Right ventricle myocardium inferior (tissue), 1 donor: ENCODE measurements around the gene MYBPH. TPM values are rescaled to one million over a fixed set of nuclear protein-coding genes. Genes with fewer than 3 reads are reported as not detected.

Source experiments
- ATAC-seq: fragments of 200-7000 bp; cut with Tn5 transposase; one replicate; pipeline ENCODE4 v1.9.1; 2020; ENCODE audit warnings: mild to moderate bottlenecking, moderate library complexity
- DNase-seq: peaks from one replicate; pipeline ENCODE4 v3.0.0; 2021; ENCODE audit errors: missing footprints
- intact Hi-C: fragments of 100-400 bp; cut with DNase I; formaldehyde crosslinking; loops from one replicate; pipeline ENCODE4 v1.11.0; 2022
- total RNA-seq: library from RNA; stranded (reverse); fragmentation: NEBNext Ultra II Directional; extraction: Animal tissue kit (Norgen Biotek cat#: 25700); gene quantifications from one replicate; pipeline ENCODE4 v1.2.1, GENCODE V29; 2021
- donor health status: DM: no; HTN: yes; CAD: no; lungs with severe emphysema.

MYBPH gene
- total RNA-seq, 1 donor from 2014 or later = not detected

GRCh38 chr1:203126151-203126865 is 49.3 kb downstream of the MYBPH start:
- intact Hi-C loops = loop anchor here (5.0 kb wide), 1 partner anchor 89 kb away; no protein-coding TSS in a partner anchor
- ATAC-seq (no peak), DNase-seq (no peak)

GRCh38 chr1:203124546-203125317 is 50.9 kb downstream of the MYBPH start:
- DNase-seq = no peak
- intact Hi-C loops = loop anchor here (5.0 kb wide), 1 partner anchor 87 kb away; no protein-coding TSS in a partner anchor
- no peak for ATAC-seq

- DNase-seq = no peak
- no peak for ATAC-seq
- intact Hi-C loops = no loop called here
Measured at GRCh38 chr1:203124011-203124410, 51.6 kb downstream of the MYBPH start.

- intact Hi-C loops = no loop called here
- ATAC-seq (no peak), DNase-seq (no peak)
Measured at GRCh38 chr1:203122159-203122558, 53.5 kb downstream of the MYBPH start.

GRCh38 chr1:203121186-203122015 is 54.2 kb downstream of the MYBPH start:
- DNase-seq (no peak), ATAC-seq (no peak)
- intact Hi-C loops = no loop called here

GRCh38 chr1:203120325-203121153 is 55.1 kb downstream of the MYBPH start:
- intact Hi-C loops = no loop called here
- DNase-seq (no peak), ATAC-seq (no peak)

Other genes with a start within 250 kb of the MYBPH start
- 19.3 TPM for gene KLHL12, start 248.6 kb downstream of the MYBPH start, total RNA-seq
- gene ADIPOR1, start 217.5 kb downstream of the MYBPH start, total RNA-seq = 85.8 TPM
- 134 TPM for gene CYB5R1, start 208.6 kb downstream of the MYBPH start, total RNA-seq
- 24.0 TPM for gene TMEM183A, start 168.5 kb downstream of the MYBPH start, total RNA-seq
- 22.2 TPM for gene PPFIA4, start 149.3 kb downstream of the MYBPH start, total RNA-seq
- gene MYOG, start 89.8 kb downstream of the MYBPH start, total RNA-seq = not detected
- gene ADORA1, start 48.1 kb downstream of the MYBPH start, total RNA-seq = 19.0 TPM
- 0.46 TPM for gene CHI3L1, start 10.9 kb upstream of the MYBPH start, total RNA-seq
- gene CHIT1, start 53.8 kb upstream of the MYBPH start, total RNA-seq = 0.51 TPM
- 44.8 TPM for gene BTG2, start 129.7 kb upstream of the MYBPH start, total RNA-seq
- gene FMOD, start 175.3 kb upstream of the MYBPH start, total RNA-seq = 7.7 TPM